ENCODE data around the gene MYF5. TPM values are rescaled to one million over a fixed set of nuclear protein-coding genes. Genes with fewer than 3 reads are reported as not detected.

MYF5 gene
- total RNA-seq, 6 experiments from 2014 or later: not detected

DNA sequence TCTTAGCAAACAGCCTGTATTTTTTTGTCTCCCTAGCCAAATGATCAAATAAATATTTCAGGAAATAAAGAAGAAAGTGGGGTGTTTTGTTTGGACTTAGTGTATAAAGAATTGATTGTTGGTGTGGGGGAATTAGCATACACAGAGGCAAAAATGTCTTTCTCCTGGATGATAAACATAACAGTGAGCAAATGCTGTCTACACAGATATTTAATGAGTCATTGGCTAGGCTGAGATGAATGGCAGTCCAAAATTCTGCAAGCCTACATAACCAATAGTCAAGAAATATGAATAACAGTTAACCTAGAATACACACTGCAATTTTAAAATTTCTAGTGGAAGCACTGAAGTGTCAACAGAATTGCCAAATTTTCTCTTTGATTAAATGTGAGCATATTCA, 35.8 kb downstream of the MYF5 start:
- Histone ChIP-seq H3K27ac (no peak overlapping the region), H3K4me1 (no peaks in the 10 kb centered on the region), H3K27me3 (no peaks in the 10 kb centered on the region), H3K36me3 (no peaks in the 10 kb centered on the region), H3K9me3 (no peaks in the 10 kb centered on the region), H3K4me3 (no peak overlapping the region)
- intact Hi-C loops (cut with DNase I): no loop called here
- ATAC-seq (no peak), DNase-seq (no peak)
- TF ChIP-seq POLR2A (IDR thresholded peaks at IDR 0.05): no peak
- TF ChIP-seq, protein P1, sequence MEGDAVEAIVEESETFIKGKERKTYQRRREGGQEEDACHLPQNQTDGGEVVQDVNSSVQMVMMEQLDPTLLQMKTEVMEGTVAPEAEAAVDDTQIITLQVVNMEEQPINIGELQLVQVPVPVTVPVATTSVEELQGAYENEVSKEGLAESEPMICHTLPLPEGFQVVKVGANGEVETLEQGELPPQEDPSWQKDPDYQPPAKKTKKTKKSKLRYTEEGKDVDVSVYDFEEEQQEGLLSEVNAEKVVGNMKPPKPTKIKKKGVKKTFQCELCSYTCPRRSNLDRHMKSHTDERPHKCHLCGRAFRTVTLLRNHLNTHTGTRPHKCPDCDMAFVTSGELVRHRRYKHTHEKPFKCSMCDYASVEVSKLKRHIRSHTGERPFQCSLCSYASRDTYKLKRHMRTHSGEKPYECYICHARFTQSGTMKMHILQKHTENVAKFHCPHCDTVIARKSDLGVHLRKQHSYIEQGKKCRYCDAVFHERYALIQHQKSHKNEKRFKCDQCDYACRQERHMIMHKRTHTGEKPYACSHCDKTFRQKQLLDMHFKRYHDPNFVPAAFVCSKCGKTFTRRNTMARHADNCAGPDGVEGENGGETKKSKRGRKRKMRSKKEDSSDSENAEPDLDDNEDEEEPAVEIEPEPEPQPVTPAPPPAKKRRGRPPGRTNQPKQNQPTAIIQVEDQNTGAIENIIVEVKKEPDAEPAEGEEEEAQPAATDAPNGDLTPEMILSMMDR (IDR thresholded peaks at IDR 0.05): no peak

GRCh38 chr12:80754274-80754673, 37.6 kb downstream of the MYF5 start:
- intact Hi-C loops (cut with DNase I): no loop called here
- Histone ChIP-seq H3K36me3 (no peaks in the 10 kb centered on the region), H3K27me3 (no peaks in the 10 kb centered on the region), H3K9me3 (no peaks in the 10 kb centered on the region), H3K4me1 (no peaks in the 10 kb centered on the region), H3K27ac (no peak overlapping the region), H3K4me3 (no peak overlapping the region)
- 93% methylated on average over 3 of the region's 3 CpGs for WGBS (ENCODE audit: insufficient coverage, low coverage, low lambda C conversion rate, missing lambda C conversion rate)
- ATAC-seq (no peak), DNase-seq (no peak)
- TF ChIP-seq, protein P1 (IDR thresholded peaks at IDR 0.05): no peak
- no peak for TF ChIP-seq POLR2A (IDR thresholded peaks at IDR 0.05)

- ATAC-seq (no peak), DNase-seq (no peak)
- H3K36me3 ChIP-seq: no peaks in the 10 kb centered on the region
- no peaks in the 10 kb centered on the region for H3K4me1 ChIP-seq
- TF ChIP-seq POLR2A (IDR thresholded peaks at IDR 0.05): no peak
- TF ChIP-seq, protein P1 (IDR thresholded peaks at IDR 0.05): no peak
- WGBS (ENCODE audit: insufficient coverage, low coverage, low lambda C conversion rate, missing lambda C conversion rate): 82% methylated on average over 1 of the region's 1 CpG
- no peaks in the 10 kb centered on the region for H3K27me3 ChIP-seq
- no peaks in the 10 kb centered on the region for H3K9me3 ChIP-seq
- intact Hi-C loops (cut with DNase I): no loop called here
- H3K27ac ChIP-seq: no peak overlapping the region
- no peak overlapping the region for H3K4me3 ChIP-seq
These were observed 40.2 kb downstream of the MYF5 start for GRCh38 chr12:80756875-80757274.

DNA sequence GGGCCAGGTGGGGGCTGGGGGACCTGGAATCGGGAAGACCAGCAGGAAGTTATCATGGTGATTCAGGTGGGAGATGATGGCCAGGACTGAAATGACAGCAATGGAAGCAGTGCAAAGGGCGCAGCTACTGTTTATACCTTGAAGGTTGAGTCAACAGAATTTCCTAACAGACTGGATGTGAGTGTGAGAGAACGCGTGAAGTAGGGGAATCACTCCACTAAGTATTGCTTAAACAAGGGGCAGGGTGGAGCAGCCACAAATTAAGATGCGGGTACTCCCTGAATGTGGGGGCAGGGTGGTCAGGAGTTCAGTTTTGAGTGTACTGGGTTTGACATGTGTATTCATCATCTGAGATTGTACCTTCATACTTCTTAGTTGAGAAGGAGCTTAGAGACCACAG, 45.1 kb downstream of the MYF5 start:
- intact Hi-C loops (cut with DNase I): no loop called here
- Histone ChIP-seq H3K36me3 (no peaks in the 10 kb centered on the region), H3K4me1 (peaks cover 0 to 9% (median 3%) of the 10 kb centered on the region in 4 donors), H3K27me3 (no peaks in the 10 kb centered on the region), H3K4me3 (no peak overlapping the region), H3K27ac (no peak overlapping the region), H3K9me3 (no peaks in the 10 kb centered on the region)
- TF ChIP-seq, protein P1 (IDR thresholded peaks at IDR 0.05): no peak
- no peak for TF ChIP-seq POLR2A (IDR thresholded peaks at IDR 0.05)
- DNase-seq: no peak
- ATAC-seq: peak; percentile 62 to 94 (median 72)
- 27% methylated on average over 4 of the region's 5 CpGs for WGBS (ENCODE audit: insufficient coverage, low coverage, low lambda C conversion rate, missing lambda C conversion rate)

GRCh38 chr12:80763874-80764273, 47.2 kb downstream of the MYF5 start:
- DNase-seq (no peak), ATAC-seq (peak; percentile 53 to 73 (median 68))
- no peaks in the 10 kb centered on the region for H3K36me3 ChIP-seq
- TF ChIP-seq, protein P1 (IDR thresholded peaks at IDR 0.05): peak; percentile 56 to 67 (median 61)
- TF ChIP-seq POLR2A (IDR thresholded peaks at IDR 0.05): no peak
- H3K4me1 ChIP-seq: peaks cover 0 to 9% (median 3%) of the 10 kb centered on the region in 4 donors
- no peaks in the 10 kb centered on the region for H3K9me3 ChIP-seq
- intact Hi-C loops (cut with DNase I): no loop called here
- H3K4me3 ChIP-seq: no peak overlapping the region
- H3K27me3 ChIP-seq: no peaks in the 10 kb centered on the region
- 1% methylated on average over 4 of the region's 4 CpGs for whole genome bisulfite sequencing (ENCODE audit: insufficient coverage, low coverage, low lambda C conversion rate, missing lambda C conversion rate)
- no peak overlapping the region for H3K27ac ChIP-seq

Data from right lobe of liver (tissue), 6 donors.